ENCODE data around the gene MAPK7.

The MAPK7 gene

DNA sequence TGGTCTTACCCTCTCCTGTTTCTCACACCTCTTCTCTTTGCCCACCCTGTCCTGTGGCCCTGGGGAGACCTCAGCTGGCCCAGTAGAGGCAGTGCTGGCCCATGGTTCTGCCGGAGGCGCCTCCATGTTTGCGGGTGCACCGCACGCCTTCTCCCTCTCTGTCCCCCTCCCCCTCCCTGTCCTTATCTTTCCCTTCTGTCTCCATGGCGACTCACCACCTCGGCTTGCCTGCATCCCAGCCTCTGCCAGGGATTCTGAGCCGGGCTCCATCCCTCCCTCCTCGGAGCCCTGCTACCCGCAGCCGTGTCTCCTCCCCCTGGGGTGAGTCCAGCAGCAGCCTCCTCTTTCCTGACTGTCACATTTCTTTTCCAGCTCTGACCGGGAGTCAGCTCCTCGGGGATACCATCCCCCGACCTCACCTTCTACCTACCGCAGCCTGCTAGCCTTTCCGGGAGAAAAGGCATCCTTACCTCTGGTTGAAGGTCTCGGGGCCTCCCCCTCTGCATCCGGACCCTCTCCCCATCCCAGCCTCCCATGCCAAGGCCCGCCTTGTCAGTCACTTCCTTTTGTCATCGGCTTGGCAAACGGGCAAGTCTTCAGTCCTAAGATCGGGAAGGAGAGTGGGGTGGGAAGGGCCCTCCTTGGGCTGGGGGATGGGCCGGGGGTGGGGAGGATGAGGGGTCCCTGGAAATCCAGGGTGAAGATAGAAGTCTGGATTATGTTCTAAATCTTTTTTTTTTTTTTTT lies 32.8 kb downstream of the MAPK7 start, which contains the start of gene RNF112:
RNF112 (plus strand) TSS at position 358 of the 746 bp plus-strand sequence; CDS start at position 535, 177 bp downstream.
- TF ChIP-seq, protein P1, sequence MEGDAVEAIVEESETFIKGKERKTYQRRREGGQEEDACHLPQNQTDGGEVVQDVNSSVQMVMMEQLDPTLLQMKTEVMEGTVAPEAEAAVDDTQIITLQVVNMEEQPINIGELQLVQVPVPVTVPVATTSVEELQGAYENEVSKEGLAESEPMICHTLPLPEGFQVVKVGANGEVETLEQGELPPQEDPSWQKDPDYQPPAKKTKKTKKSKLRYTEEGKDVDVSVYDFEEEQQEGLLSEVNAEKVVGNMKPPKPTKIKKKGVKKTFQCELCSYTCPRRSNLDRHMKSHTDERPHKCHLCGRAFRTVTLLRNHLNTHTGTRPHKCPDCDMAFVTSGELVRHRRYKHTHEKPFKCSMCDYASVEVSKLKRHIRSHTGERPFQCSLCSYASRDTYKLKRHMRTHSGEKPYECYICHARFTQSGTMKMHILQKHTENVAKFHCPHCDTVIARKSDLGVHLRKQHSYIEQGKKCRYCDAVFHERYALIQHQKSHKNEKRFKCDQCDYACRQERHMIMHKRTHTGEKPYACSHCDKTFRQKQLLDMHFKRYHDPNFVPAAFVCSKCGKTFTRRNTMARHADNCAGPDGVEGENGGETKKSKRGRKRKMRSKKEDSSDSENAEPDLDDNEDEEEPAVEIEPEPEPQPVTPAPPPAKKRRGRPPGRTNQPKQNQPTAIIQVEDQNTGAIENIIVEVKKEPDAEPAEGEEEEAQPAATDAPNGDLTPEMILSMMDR (IDR thresholded peaks at IDR 0.05; ENCODE audit: extremely low read depth, insufficient read depth, missing control alignments), result no peak
- DNase-seq (ENCODE audit: low spot score), result no peak
- in situ Hi-C loops (cut with MboI; ENCODE audit: low pct_unique_long_range_greater_than_20kb, low sequenced_read_pairs, unreplicated experiment), result no loop called here

DNA sequence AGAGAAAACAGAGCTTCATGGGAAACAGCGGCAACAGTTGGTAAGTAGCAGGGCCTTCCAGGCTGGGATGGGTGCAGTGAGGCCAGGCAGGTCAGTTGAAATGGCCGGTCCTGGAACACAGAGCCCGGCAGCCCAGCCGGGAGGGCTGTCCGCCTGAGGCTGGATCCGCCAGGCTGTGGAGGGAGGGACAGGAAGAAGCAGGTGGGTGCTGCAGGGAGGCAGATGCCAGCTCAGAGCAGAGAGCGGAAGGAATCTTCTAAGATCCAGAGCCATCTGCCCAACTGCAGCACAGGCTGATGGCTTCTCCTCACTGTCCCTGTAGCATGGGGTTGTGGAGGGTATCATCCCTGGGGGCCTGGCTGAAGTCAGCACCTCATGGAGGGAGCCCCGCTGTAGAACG lies 33.3 kb downstream of the MAPK7 start:
- no peak for DNase-seq (ENCODE audit: low spot score)
- TF ChIP-seq, protein P1 (IDR thresholded peaks at IDR 0.05; ENCODE audit: extremely low read depth, insufficient read depth, missing control alignments), result no peak
- in situ Hi-C loops (cut with MboI; ENCODE audit: low pct_unique_long_range_greater_than_20kb, low sequenced_read_pairs, unreplicated experiment), result no loop called here

DNA sequence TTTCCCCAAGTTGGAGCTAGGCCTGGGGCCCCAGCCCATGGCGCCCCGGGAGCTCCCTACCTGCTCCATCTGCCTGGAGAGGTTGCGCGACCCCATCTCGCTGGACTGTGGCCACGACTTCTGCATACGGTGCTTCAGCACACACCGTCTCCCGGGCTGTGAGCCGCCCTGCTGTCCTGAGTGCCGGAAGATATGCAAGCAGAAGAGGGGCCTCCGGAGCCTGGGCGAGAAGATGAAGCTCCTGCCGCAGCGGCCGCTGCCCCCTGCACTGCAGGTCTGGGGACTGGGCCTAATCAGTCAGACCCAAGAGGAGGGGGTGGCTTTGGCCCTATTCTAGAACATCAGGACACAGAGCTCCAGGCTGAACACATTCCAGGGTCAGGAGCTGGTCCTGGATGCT lies 34.2 kb downstream of the MAPK7 start:
- DNase-seq (ENCODE audit: low spot score), result no peak
- in situ Hi-C loops (cut with MboI; ENCODE audit: low pct_unique_long_range_greater_than_20kb, low sequenced_read_pairs, unreplicated experiment), result no loop called here
- TF ChIP-seq, protein P1 (IDR thresholded peaks at IDR 0.05; ENCODE audit: extremely low read depth, insufficient read depth, missing control alignments), result no peak

DNA sequence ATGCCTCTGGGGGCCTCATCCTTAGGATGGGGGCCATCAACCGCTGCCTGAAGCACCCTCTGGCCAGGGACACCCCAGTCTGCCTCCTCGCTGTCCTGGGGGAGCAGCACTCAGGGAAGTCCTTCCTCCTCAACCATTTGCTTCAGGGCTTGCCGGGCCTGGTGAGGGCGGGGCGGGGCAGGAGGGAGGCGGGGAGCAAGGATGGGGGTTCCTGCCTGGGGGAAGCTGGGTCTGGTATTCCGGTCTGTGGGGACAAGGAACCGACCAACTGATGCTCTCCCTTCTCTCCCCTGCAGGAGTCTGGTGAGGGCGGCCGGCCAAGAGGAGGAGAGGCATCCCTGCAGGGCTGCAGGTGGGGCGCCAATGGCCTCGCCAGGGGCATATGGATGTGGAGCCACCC lies 34.7 kb downstream of the MAPK7 start:
- in situ Hi-C loops (cut with MboI; ENCODE audit: low pct_unique_long_range_greater_than_20kb, low sequenced_read_pairs, unreplicated experiment), result no loop called here

DNA sequence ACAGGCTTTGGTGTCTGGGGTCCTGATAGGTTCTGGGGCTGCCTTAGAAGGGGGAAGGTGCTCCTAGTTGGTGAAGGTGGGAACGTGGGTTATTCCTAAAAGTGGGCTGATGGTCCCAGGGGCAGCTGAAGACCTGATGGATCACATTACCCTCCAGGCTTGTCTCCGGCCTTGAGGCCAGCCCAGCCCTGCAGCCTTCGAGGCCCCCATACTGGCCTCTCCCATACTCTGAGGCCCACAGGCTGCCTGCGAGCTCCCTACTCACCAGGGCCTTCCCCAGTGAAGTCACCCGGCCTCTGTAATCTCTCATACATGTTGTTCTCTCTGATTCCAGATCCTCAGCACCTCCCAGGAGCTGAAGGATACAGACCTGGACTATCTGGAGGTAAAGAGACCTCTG lies 35.5 kb downstream of the MAPK7 start:
- no peak for DNase-seq (ENCODE audit: low spot score)
- in situ Hi-C loops (cut with MboI; ENCODE audit: low pct_unique_long_range_greater_than_20kb, low sequenced_read_pairs, unreplicated experiment), result no loop called here
- TF ChIP-seq, protein P1 (IDR thresholded peaks at IDR 0.05; ENCODE audit: extremely low read depth, insufficient read depth, missing control alignments), result no peak

More for the DNA sequence above, 34.7 kb downstream of the MAPK7 start:
- no peak for DNase-seq (ENCODE audit: low spot score)
- TF ChIP-seq, protein P1 (IDR thresholded peaks at IDR 0.05; ENCODE audit: extremely low read depth, insufficient read depth, missing control alignments), result no peak

DNA sequence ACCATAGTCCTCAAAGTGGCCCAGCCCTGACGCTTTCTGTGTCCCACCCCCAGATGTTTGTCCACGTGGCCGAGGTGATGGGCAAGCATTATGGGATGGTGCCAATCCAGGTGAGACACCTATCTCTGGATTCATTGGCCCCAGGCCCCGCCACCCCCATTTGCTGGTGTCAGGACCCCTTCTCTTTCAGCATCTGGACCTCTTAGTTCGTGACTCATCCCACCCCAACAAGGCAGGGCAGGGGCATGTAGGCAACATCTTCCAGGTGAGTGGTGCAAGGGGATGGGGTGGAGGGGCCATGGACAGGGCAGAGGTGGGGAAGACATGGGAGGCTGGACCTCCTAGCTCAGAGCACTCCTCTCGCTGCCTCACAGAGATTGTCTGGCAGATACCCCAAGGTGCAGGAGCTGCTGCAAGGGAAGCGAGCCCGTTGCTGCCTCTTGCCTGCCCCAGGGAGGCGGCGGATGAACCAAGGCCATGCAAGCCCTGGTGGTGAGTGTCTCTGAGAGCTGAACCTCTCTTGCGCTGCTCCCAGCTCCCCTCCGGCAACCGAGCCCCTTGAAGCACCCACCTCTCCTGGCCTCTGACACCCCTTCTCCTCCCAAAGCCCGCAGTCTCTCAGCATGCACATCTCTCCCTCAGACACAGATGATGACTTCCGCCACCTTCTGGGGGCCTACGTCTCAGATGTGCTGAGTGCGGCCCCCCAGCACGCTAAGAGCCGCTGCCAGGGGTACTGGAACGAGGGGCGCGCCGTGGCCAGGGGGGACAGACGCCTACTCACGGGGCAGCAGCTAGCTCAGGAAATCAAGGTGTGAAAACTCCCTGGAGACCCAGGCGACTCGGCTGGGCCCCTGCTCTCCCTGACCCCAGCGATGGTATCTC lies 36.3 kb downstream of the MAPK7 start:
- TF ChIP-seq, protein P1 (IDR thresholded peaks at IDR 0.05; ENCODE audit: extremely low read depth, insufficient read depth, missing control alignments), result no peak
- in situ Hi-C loops (cut with MboI; ENCODE audit: low pct_unique_long_range_greater_than_20kb, low sequenced_read_pairs, unreplicated experiment), result no loop called here
- no peak for DNase-seq (ENCODE audit: low spot score)
